HK-2 (cell line): ENCODE measurements around the gene GPRC6A.
"Not testable (repeated sequence)": the region's sequence is repeated elsewhere in the genome, so short reads cannot be mapped to it uniquely, and the experiment has no call there.

Experiments used
- DNase-seq: peaks from one replicate; pipeline ENCODE4 v3.0.0-alpha.2; 2018; ENCODE audit not compliant: unreplicated experiment

GPRC6A gene

DNA sequence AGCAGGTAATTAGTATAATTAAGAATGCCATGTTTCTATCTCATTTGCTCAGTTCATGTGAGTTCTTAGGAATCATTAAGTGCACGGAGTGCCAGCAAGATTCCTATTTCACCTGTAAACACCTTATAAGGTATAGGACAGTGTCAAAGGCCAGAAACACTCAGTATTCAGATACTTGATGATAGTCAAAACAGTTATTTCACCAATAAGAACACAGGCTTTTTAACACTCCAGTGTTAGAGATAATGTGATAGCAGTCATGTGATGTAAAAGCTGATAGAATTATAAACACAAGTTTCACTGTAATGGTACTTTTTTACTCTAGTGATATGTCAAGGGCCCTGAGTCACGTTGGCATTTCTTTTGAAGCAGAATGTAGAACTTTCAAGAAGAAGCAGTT, at the start of gene GPRC6A:
TSS of gene GPRC6A (minus strand) at position 101 of the 400 bp plus-strand sequence. CDS start at position 31, 70 bp downstream.
- DNase-seq: no peak

GRCh38 chr6:116877743-116878142, 48.9 kb upstream of the GPRC6A start:
- DNase-seq: no peak

- DNase-seq: no peak
Observed at GRCh38 chr6:116876635-116877611, 48.0 kb upstream of the GPRC6A start, which contains the start of gene RFX6. TSS of gene RFX6 (plus strand) at chr6:116877242. CDS start at chr6:116877276, 34 bp downstream.

GRCh38 chr6:116876107-116876506, 47.2 kb upstream of the GPRC6A start:
- DNase-seq: no peak

DNA sequence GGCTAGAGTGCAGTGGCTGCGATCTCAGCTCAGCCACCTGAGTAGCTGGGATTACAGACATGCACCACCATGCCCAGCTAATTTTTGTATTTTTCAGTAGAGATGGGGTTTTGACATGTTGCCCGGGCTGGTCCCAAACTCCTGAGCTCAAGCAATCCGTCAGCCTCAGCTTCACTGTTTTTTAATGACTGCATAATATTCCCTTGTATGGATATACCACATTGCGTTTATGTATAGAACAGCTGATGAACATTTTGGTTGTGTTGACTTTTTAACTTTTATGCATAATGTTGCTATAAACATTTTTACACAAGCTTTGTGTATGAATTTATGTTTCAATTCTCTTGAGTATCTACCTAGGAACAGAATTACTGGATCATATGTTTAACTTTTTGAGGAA, 43.9 kb upstream of the GPRC6A start:
- no peak for DNase-seq

GRCh38 chr6:116866281-116866871, 37.5 kb upstream of the GPRC6A start:
- DNase-seq: no peak

DNA sequence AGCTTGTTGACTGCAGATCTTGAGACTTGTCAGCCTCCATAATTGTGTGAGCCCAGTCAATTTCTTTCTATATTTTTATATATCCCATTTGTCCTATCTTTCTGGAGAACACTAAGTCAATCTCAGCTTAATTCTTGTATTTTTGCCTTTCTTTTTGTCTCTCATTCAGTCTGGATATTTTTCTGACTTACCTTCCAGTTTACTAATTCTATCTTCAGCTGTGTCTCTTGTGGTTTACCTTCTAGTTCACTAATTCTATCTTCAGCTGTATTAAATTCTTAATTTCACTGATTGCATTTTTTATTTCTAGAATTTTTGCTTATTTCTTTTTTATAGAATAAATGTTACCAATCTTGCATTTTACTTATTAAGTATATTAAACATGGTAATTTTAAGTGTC, 30.4 kb upstream of the GPRC6A start:
- no peak for DNase-seq

DNA sequence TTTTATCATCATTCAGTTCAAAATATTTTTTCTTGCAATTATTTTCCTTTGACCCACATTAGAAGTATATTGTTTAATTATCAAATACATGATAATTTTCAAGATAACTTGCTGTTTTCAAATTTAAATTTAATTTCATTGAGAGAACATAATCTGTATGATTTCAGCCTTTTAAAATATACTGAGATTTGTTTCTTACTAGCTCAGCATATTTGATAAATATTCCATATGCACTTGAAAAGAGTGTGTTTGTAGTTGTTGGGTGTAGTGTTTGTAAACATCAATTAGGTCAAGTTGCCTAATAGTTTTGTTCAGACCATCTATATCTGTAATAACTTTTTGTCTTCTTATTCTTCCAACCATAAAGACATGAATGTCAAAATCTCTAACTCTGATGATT, 29.2 kb upstream of the GPRC6A start:
- DNase-seq: no peak

DNA sequence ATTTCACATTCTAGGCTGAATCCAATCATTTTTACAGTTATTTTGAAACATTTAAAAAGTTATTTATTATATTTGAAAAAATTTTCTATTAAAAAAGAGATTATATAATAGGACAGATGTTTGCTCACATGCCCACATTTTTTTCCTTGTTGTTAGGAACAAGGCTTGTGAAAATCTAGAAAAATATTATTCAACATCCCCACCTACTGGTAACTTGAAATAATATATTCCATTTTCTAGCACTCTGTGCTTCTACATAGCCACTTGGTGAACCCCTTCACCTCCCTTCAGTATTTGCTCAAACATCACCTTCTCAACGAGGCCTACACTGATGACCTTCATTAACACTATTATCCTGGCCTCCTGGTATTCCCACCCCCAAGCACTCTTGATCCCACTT, 18.3 kb upstream of the GPRC6A start:
- DNase-seq: no peak

DNA sequence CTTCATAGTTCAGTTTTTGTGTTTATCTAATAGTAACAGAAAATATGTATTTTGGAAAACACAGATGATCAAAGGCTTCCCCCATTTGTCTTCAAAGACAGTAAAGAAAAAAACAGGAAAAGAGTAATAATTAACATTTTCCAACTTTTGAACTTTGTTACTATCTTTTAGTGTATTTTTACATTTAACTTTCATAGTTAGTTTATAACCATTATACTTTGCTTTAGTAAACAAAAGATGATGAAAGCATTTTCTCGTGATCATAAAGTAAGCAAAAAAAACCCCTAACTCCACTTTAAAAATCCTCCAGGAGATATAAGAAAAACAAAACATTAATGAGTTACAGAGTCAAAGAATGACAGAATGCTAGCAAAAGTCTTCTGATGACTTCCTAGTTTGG, 13.6 kb upstream of the GPRC6A start:
- DNase-seq: no peak

GRCh38 chr6:116840091-116840490, 11.2 kb upstream of the GPRC6A start:
- peak; percentile 9 for DNase-seq

DNA sequence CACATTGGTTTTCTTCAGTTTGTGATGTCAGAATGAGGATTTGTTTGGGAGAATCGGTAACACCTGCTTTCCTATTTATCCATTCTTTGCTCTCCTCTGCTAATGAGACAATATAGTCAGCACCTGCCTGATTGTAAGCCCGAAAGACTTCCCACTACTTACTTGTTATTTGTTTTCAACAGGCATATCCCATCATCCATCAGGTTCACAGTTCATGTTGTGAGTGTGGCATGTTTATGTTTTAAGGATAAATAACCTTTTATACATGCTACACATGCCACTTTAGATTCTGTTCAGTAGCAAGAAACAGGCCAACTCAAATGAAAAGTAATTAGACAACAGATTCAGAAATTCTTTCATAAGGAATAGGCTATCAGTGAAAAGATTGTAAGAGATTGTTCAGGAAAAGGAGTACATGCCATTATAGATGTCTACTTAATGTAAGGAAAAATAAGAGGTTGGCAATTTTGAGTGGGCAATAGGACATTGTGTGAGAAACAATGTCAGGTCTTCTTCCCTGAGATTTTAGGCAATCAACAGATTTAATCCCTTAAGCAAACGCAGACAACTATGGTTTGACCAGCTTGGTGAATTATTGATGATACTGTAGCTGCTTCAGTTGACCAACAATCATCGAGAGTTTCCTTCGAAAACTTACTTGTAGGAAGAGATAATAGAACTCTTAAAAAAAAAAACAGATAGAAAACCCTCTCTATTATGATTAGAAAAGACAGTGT, 7.9 kb upstream of the GPRC6A start:
- DNase-seq: no peak

DNA sequence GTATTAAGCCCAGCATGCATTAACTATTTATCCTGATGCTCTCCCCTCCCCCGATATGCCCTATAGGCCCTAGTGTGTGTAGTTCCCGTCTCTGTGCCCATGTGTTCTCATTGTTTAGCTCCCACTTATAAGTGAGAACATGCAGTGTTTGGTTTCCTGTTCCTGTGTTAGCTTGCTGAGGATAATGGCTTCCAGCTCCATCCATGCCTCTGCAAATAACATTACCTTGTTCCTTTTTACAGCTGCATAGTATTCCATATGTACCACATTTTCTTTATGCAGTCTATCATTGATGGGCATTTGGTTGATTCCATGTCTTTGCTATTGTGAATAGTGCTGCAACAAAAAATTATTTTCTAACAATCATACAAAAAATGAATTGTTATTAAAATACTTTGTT, 5.6 kb upstream of the GPRC6A start:
- not testable (repeated sequence) for DNase-seq

GRCh38 chr6:116827561-116828240, 1.2 kb downstream of the GPRC6A start:
- DNase-seq: no peak

GRCh38 chr6:116816336-116816735, 12.5 kb downstream of the GPRC6A start:
- not testable (repeated sequence) for DNase-seq

- DNase-seq: no peak
Observed at GRCh38 chr6:116812051-116812650, 16.7 kb downstream of the GPRC6A start.

GRCh38 chr6:116801971-116802370, 26.9 kb downstream of the GPRC6A start:
- no peak for DNase-seq

GRCh38 chr6:116799945-116800344, 28.9 kb downstream of the GPRC6A start:
- no peak for DNase-seq

DNA sequence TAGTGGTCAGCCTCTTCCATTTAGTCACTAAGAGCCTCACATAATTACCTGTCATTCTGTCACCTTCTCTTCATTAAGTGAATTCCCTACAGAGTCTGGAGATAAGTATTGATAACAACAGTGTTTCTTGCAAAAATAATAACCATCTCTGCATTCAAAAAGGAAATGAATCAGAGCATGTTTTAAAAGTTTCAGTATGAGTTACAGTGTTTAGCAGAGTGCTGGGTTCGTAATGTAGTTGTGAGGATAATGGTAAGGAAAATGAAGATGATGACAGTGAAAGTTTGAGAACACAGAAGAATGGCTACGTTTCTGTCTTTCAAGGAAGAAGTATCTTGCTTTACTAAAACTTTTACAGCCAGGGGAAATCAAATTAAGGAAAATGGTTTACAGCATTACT, 31.3 kb downstream of the GPRC6A start:
- DNase-seq: no peak

GRCh38 chr6:116793224-116793623, 35.7 kb downstream of the GPRC6A start:
- DNase-seq: no peak

- DNase-seq: no peak
Observed at GRCh38 chr6:116783852-116784251, 45.0 kb downstream of the GPRC6A start.
